ENCODE results near the gene PHYKPL. TPM values are rescaled to one million over a fixed set of nuclear protein-coding genes. Genes with fewer than 3 reads are reported as not detected.
"Not testable (repeated sequence)": the region's sequence is repeated elsewhere in the genome, so short reads cannot be mapped to it uniquely, and the experiment has no call there.

The PHYKPL gene
- total RNA-seq, 1 donor from 2014 or later = 205 TPM

GRCh38 chr5:178242416-178242815 lies 9.8 kb upstream of the PHYKPL start:
- POLR2A ChIA-PET = no interaction called here
- no peak overlapping the region for H3K27ac Mint-ChIP-seq
- H3K36me3 Mint-ChIP-seq (ENCODE audit: low read depth) = no peaks in the 10 kb centered on the region
- DNase-seq = no peak
- H3K27me3 Mint-ChIP-seq = no peaks in the 10 kb centered on the region
- CTCF ChIA-PET = interaction anchor here (1.0 kb wide), 1 partner anchor 10 kb away, joined by 3 read pairs; no protein-coding TSS in a partner anchor
- no peaks in the 10 kb centered on the region for H3K9me3 Mint-ChIP-seq
- H3K4me3 Mint-ChIP-seq = no peak overlapping the region
- intact Hi-C loops (cut with micrococcal nuclease) = no loop called here
- no peak for ATAC-seq (ENCODE audit: low read depth)
- peaks cover 40% of the 10 kb centered on the region for H3K4me1 Mint-ChIP-seq
- no peak for TF ChIP-seq CTCF (IDR thresholded peaks at IDR 0.05)

- Mint-ChIP-seq H3K27me3 (no peaks in the 10 kb centered on the region), H3K4me3 (no peak overlapping the region), H3K9me3 (no peaks in the 10 kb centered on the region), H3K36me3 (ENCODE audit: low read depth) (no peaks in the 10 kb centered on the region), H3K4me1 (peaks cover 45% of the 10 kb centered on the region), H3K27ac (peak overlapping the region; percentile 90)
- CTCF ChIA-PET = no interaction called here
- POLR2A ChIA-PET = interaction anchor here (1.3 to 2.1 kb wide), 3 partner anchors 9 to 37 kb away, joined by 4 to 10 read pairs (median 8); partner anchors contain the start of genes HNRNPAB and PHYKPL
- DNase-seq (no peak), ATAC-seq (ENCODE audit: low read depth) (no peak)
- no peak for TF ChIP-seq CTCF (IDR thresholded peaks at IDR 0.05)
- intact Hi-C loops (cut with micrococcal nuclease) = no loop called here
Measured at GRCh38 chr5:178241688-178242231, 9.2 kb upstream of the PHYKPL start.

- peak overlapping the region; percentile 90 for H3K27ac Mint-ChIP-seq
- ATAC-seq (ENCODE audit: low read depth) = peak; percentile 57
- H3K27me3 Mint-ChIP-seq = no peaks in the 10 kb centered on the region
- no peak for TF ChIP-seq CTCF (IDR thresholded peaks at IDR 0.05)
- H3K9me3 Mint-ChIP-seq = no peaks in the 10 kb centered on the region
- H3K4me1 Mint-ChIP-seq = peaks cover 45% of the 10 kb centered on the region
- intact Hi-C loops (cut with micrococcal nuclease) = no loop called here
- CTCF ChIA-PET = no interaction called here
- no peak for DNase-seq
- POLR2A ChIA-PET = interaction anchor here (0.5 to 2.1 kb wide), 5 partner anchors 9 to 174 kb away, joined by 3 to 10 read pairs (median 4); partner anchors contain the start of genes HNRNPAB and PHYKPL
- peak overlapping the region; percentile 66 for H3K4me3 Mint-ChIP-seq
- no peaks in the 10 kb centered on the region for H3K36me3 Mint-ChIP-seq (ENCODE audit: low read depth)
Measured at GRCh38 chr5:178241231-178241663, 8.6 kb upstream of the PHYKPL start.

- Mint-ChIP-seq H3K4me1 (peaks cover 45% of the 10 kb centered on the region), H3K9me3 (no peaks in the 10 kb centered on the region), H3K27ac (peak overlapping the region; percentile 90), H3K27me3 (no peaks in the 10 kb centered on the region), H3K36me3 (ENCODE audit: low read depth) (no peaks in the 10 kb centered on the region), H3K4me3 (peak overlapping the region; percentile 66)
- POLR2A ChIA-PET = interaction anchor here (0.5 to 2.1 kb wide), 5 partner anchors 9 to 174 kb away, joined by 3 to 10 read pairs (median 4); partner anchors contain the start of genes HNRNPAB and PHYKPL
- DNase-seq = no peak
- CTCF ChIA-PET = no interaction called here
- intact Hi-C loops (cut with micrococcal nuclease) = loop anchor here (1.0 kb wide), 1 partner anchor 8 kb away; the partner anchor contains the start of gene PHYKPL
- TF ChIP-seq CTCF (IDR thresholded peaks at IDR 0.05) = no peak
- peak; percentile 36 for ATAC-seq (ENCODE audit: low read depth)
Measured at GRCh38 chr5:178240766-178241165, 8.2 kb upstream of the PHYKPL start.

- H3K4me3 Mint-ChIP-seq = no peak overlapping the region
- intact Hi-C loops (cut with micrococcal nuclease) = loop anchor here (1.0 kb wide), 1 partner anchor 8 kb away; the partner anchor contains the start of gene PHYKPL
- CTCF ChIA-PET = no interaction called here
- peaks cover 46% of the 10 kb centered on the region for H3K4me1 Mint-ChIP-seq
- no peaks in the 10 kb centered on the region for H3K27me3 Mint-ChIP-seq
- ATAC-seq (ENCODE audit: low read depth) = no peak
- peak overlapping the region; percentile 91 for H3K27ac Mint-ChIP-seq
- no peaks in the 10 kb centered on the region for H3K36me3 Mint-ChIP-seq (ENCODE audit: low read depth)
- H3K9me3 Mint-ChIP-seq = no peaks in the 10 kb centered on the region
- no peak for DNase-seq
- POLR2A ChIA-PET = interaction anchor here (0.6 to 2.1 kb wide), 4 partner anchors 8 to 127 kb away, joined by 3 to 10 read pairs (median 6); partner anchors contain the start of genes HNRNPAB and PHYKPL
- no peak for TF ChIP-seq CTCF (IDR thresholded peaks at IDR 0.05)
Measured at GRCh38 chr5:178240341-178240741, 7.7 kb upstream of the PHYKPL start.

GRCh38 chr5:178239626-178240301 lies 7.2 kb upstream of the PHYKPL start:
- H3K27me3 Mint-ChIP-seq; H3K4me3 Mint-ChIP-seq; DNase-seq; CTCF ChIA-PET; H3K36me3 Mint-ChIP-seq (ENCODE audit: low read depth); H3K9me3 Mint-ChIP-seq: not testable (repeated sequence)
- Mint-ChIP-seq H3K4me1 (peaks cover 51% of the 10 kb centered on the region), H3K27ac (peak overlapping the region; percentile 91)
- ATAC-seq (ENCODE audit: low read depth) = peak; percentile 23
- intact Hi-C loops (cut with micrococcal nuclease) = loop anchor here (1.0 to 5.0 kb wide), 3 partner anchors 7 to 1253 kb away; partner anchors contain the start of gene PHYKPL
- POLR2A ChIA-PET = interaction anchor here (0.6 to 2.1 kb wide), 2 partner anchors 35 to 1589 kb away, joined by 3 to 10 read pairs; partner anchors contain the start of gene HNRNPAB

Measured in activated B cell treated with CpG ODN at 0.5 μM for 24 hours (primary cell).